H9 (cell line): ENCODE measurements around the gene MPG. TPM values are rescaled to one million over a fixed set of nuclear protein-coding genes. Genes with fewer than 3 reads are reported as not detected.

Experiments
- DNase-seq: peaks from one replicate; pipeline ENCODE4 v3.0.0-alpha.2; 2017
- H2AFZ ChIP-seq: one replicate; pipeline ENCODE4 v1.6.1; 2013; ENCODE audit warnings: mild to moderate bottlenecking, low read length, control low read depth, moderate library complexity
- H2AK5ac ChIP-seq: 2 replicates; pipeline ENCODE4 v1.6.1; 2013; ENCODE audit warnings: low read length, control low read depth, mixed read lengths; ENCODE audit not compliant: insufficient read length
- H2BK120ac ChIP-seq: one replicate; pipeline ENCODE4 v1.6.1; 2013; ENCODE audit warnings: low read depth, mild to moderate bottlenecking, low read length, control low read depth, inconsistent platforms; ENCODE audit not compliant: poor library complexity, severe bottlenecking
- H2BK12ac ChIP-seq: 2 replicates; pipeline ENCODE4 v1.6.1; 2013; ENCODE audit warnings: low read length, control low read depth, mixed read lengths, low read depth; ENCODE audit not compliant: insufficient read length
- H2BK15ac ChIP-seq: 2 replicates; pipeline ENCODE4 v1.6.1; 2013; ENCODE audit warnings: low read depth, low read length, control low read depth
- H2BK20ac ChIP-seq: one replicate; pipeline ENCODE4 v1.6.1; 2013; ENCODE audit warnings: low read depth, mild to moderate bottlenecking, low read length, control low read depth, inconsistent platforms; ENCODE audit not compliant: poor library complexity, severe bottlenecking
- H2BK5ac ChIP-seq: 2 replicates; pipeline ENCODE4 v1.6.1; 2013; ENCODE audit warnings: low read length, control low read depth, mixed read lengths; ENCODE audit not compliant: insufficient read length
- H3K14ac ChIP-seq: 2 replicates; pipeline ENCODE4 v1.6.1; 2013; ENCODE audit warnings: low read length, control low read depth; ENCODE audit not compliant: insufficient read depth
- H3K18ac ChIP-seq: 2 replicates; pipeline ENCODE4 v1.6.1; 2013; ENCODE audit warnings: low read depth, mild to moderate bottlenecking, mixed read lengths, low read length, control low read depth; ENCODE audit not compliant: insufficient read length
- H3K23ac ChIP-seq: 2 replicates; pipeline ENCODE4 v1.6.1; 2013; ENCODE audit warnings: low read length, control low read depth, mixed read lengths, low read depth; ENCODE audit not compliant: insufficient read length
- H3K23me2 ChIP-seq: 2 replicates; pipeline ENCODE4 v1.6.1; 2013; ENCODE audit warnings: low read depth, mild to moderate bottlenecking, mixed read lengths, low read length, control low read depth; ENCODE audit not compliant: insufficient read length, poor library complexity, severe bottlenecking
- H3K27ac ChIP-seq: 2 replicates; pipeline ENCODE4 v1.5.1; 2013; ENCODE audit warnings: low read length, control low read depth, mixed read lengths, low read depth; ENCODE audit not compliant: insufficient read length
- H3K27me3 ChIP-seq: 2 replicates; pipeline ENCODE4 v1.6.1; 2013; ENCODE audit warnings: low read length, control low read depth, inconsistent platforms; ENCODE audit not compliant: insufficient read depth
- H3K4ac ChIP-seq: 2 replicates; pipeline ENCODE4 v1.6.1; 2013; ENCODE audit warnings: low read depth, mild to moderate bottlenecking, control low read depth, inconsistent platforms, low read length, moderate library complexity
- H3K4me1 ChIP-seq: 2 replicates; pipeline ENCODE4 v1.6.1; 2013; ENCODE audit warnings: low read length, control low read depth, inconsistent platforms; ENCODE audit not compliant: insufficient read depth
- H3K4me2 ChIP-seq: 2 replicates; pipeline ENCODE4 v1.6.1; 2013; ENCODE audit warnings: low read length, control low read depth, mixed read lengths; ENCODE audit not compliant: insufficient read length, insufficient read depth
- H3K56ac ChIP-seq: 2 replicates; pipeline ENCODE4 v1.6.1; 2013; ENCODE audit warnings: low read depth, mild to moderate bottlenecking, mixed read lengths, low read length, control low read depth; ENCODE audit not compliant: insufficient read length
- H3K79me1 ChIP-seq: 2 replicates; pipeline ENCODE4 v1.6.1; 2013; ENCODE audit warnings: low read depth, mild to moderate bottlenecking, moderate library complexity, low read length, control low read depth, inconsistent platforms; ENCODE audit not compliant: insufficient read depth, poor library complexity, severe bottlenecking
- H3K79me2 ChIP-seq: 2 replicates; pipeline ENCODE4 v1.6.1; 2013; ENCODE audit warnings: low read length, control low read depth, inconsistent platforms; ENCODE audit not compliant: insufficient read depth
- H3K9ac ChIP-seq: 2 replicates; pipeline ENCODE4 v1.6.1; 2013; ENCODE audit warnings: low read length, control low read depth, mixed read lengths; ENCODE audit not compliant: insufficient read length; ENCODE audit errors: extremely low read depth
- H3K9me3 ChIP-seq: one replicate; pipeline ENCODE4 v1.6.1; 2013; ENCODE audit warnings: low read depth, low read length, inconsistent platforms; ENCODE audit not compliant: control insufficient read depth
- H3T11ph ChIP-seq: one replicate; pipeline ENCODE4 v1.6.1; 2013; ENCODE audit warnings: mild to moderate bottlenecking, low read length, control low read depth, inconsistent platforms
- H4K20me1 ChIP-seq: one replicate; pipeline ENCODE4 v1.6.1; 2013; ENCODE audit not compliant: control insufficient read depth, insufficient read length, insufficient read depth
- H4K5ac ChIP-seq: 2 replicates; pipeline ENCODE4 v1.6.1; 2013; ENCODE audit warnings: low read depth, mild to moderate bottlenecking, mixed read lengths, low read length, control low read depth; ENCODE audit not compliant: insufficient read length
- H4K8ac ChIP-seq: replicated peaks from 2 replicates; pipeline ENCODE4 v1.6.1; 2013; ENCODE audit warnings: low read length, control low read depth, mixed read lengths, low read depth; ENCODE audit not compliant: insufficient read length
- H4K91ac ChIP-seq: 2 replicates; pipeline ENCODE4 v1.6.1; 2013; ENCODE audit warnings: low read depth, mild to moderate bottlenecking, moderate library complexity, mixed read lengths, low read length, control low read depth; ENCODE audit not compliant: insufficient read length
- H3K27ac Mint-ChIP-seq, 3 experiments: 2 replicates in 2 of 3; 3 replicates in 1 of 3; pipeline ENCODE4 v1.8.0; 2020 to 2021; ENCODE audit warnings: mixed read lengths in 3 of 3, mild to moderate bottlenecking in 1 of 3, moderate library complexity in 1 of 3
- H3K27me3 Mint-ChIP-seq: 2 replicates; pipeline ENCODE4 v1.8.0; 2021; ENCODE audit warnings: low read depth, mild to moderate bottlenecking, moderate library complexity, mixed read lengths
- H3K36me3 Mint-ChIP-seq, 3 experiments: 2 replicates in 2 of 3; 3 replicates in 1 of 3; pipeline ENCODE4 v1.8.0; 2020 to 2021; ENCODE audit warnings: low read depth in 3 of 3, mixed read lengths in 3 of 3; ENCODE audit not compliant: insufficient read depth in 1 of 3
- H3K4me1 Mint-ChIP-seq, 2 experiments: 2 replicates each; pipeline ENCODE4 v1.8.0; 2020; ENCODE audit warnings: mixed read lengths in 2 of 2
- H3K4me3 Mint-ChIP-seq, 2 experiments: 2 replicates in 1 of 2; 3 replicates in 1 of 2; pipeline ENCODE4 v1.8.0; 2020 to 2021; ENCODE audit warnings: mild to moderate bottlenecking in 2 of 2, mixed read lengths in 2 of 2, moderate library complexity in 1 of 2
- H3K9me3 Mint-ChIP-seq, 2 experiments: 2 replicates in 1 of 2; 3 replicates in 1 of 2; pipeline ENCODE4 v1.8.0; 2020; ENCODE audit warnings: mild to moderate bottlenecking in 2 of 2, mixed read lengths in 2 of 2, moderate library complexity in 1 of 2
- CTCF ChIP-seq: fragments of 200-600 bp; sonication (generic); conservative IDR thresholded peaks from 3 replicates; pipeline ENCODE4 v1.8.0; 2021; ENCODE audit warnings: antibody characterized with exemption, mild to moderate bottlenecking
- WGBS: extraction: QIAGEN DNeasy Blood & Tissue Kit; methylation state at CpG from one replicate; pipeline ENCODE4 v1.1.7; 2013; ENCODE audit warnings: missing lambda C conversion rate, low lambda C conversion rate, mixed read lengths; ENCODE audit not compliant: insufficient read length; ENCODE audit errors: extremely low coverage; 5-methylcytosine and 5-hydroxymethylcytosine counted together
- total RNA-seq: library from RNA; stranded (reverse); gene quantifications from 2 replicates; pipeline ENCODE4 v1.2.1, GENCODE V29; 2021

Gene MPG
- total RNA-seq, 1 experiment from 2014 or later = 39.1 TPM

- no CpG with 5 or more reads among the region's 11 CpGs for WGBS
- H3K4me2 ChIP-seq = no peak overlapping the region
- no peak overlapping the region for H3K18ac ChIP-seq
- H4K5ac ChIP-seq = no peak overlapping the region
- H3K4me3 Mint-ChIP-seq = no peak overlapping the region; a peak in 1 of 5 replicates
- no peak overlapping the region for H4K8ac ChIP-seq
- H3K9ac ChIP-seq = no peak overlapping the region
- H2AFZ ChIP-seq = no peak overlapping the region
- no peak overlapping the region for H3K23ac ChIP-seq
- no peak overlapping the region for H3K27ac Mint-ChIP-seq
- no peaks in the 10 kb centered on the region for H3K9me3 Mint-ChIP-seq
- no peak overlapping the region for H2BK120ac ChIP-seq
- H2AK5ac ChIP-seq = no peak overlapping the region
- H3K27me3 ChIP-seq = no peaks in the 10 kb centered on the region
- H2BK12ac ChIP-seq = no peak overlapping the region
- no peak overlapping the region for H2BK15ac ChIP-seq
- H3K23me2 ChIP-seq = no peaks in the 10 kb centered on the region
- DNase-seq = no peak
- H4K20me1 ChIP-seq = no peaks in the 10 kb centered on the region
- H3K4ac ChIP-seq = no peak overlapping the region
- no peaks in the 10 kb centered on the region for H3K79me2 ChIP-seq
- H2BK20ac ChIP-seq = no peak overlapping the region
- no peak overlapping the region for H2BK5ac ChIP-seq
- H3K4me1 Mint-ChIP-seq = no peaks in the 10 kb centered on the region
- no peak for TF ChIP-seq CTCF
- no peaks in the 10 kb centered on the region for H3K9me3 ChIP-seq
- no peak overlapping the region for H3K27ac ChIP-seq
- H3K4me1 ChIP-seq = no peaks in the 10 kb centered on the region
- H3K56ac ChIP-seq = no peak overlapping the region
- H4K91ac ChIP-seq = no peak overlapping the region
- peaks cover 1% of the 10 kb centered on the region; the same call in 1 of the 2 replicates for H3K27me3 Mint-ChIP-seq
- H3K14ac ChIP-seq = no peak overlapping the region
- peaks cover 26 to 71% (median 67%) of the 10 kb centered on the region in 3 experiments; a peak in 6 of 7 replicates for H3K36me3 Mint-ChIP-seq
- H3K79me1 ChIP-seq = no peaks in the 10 kb centered on the region
- no peak overlapping the region for H3T11ph ChIP-seq
Observed at GRCh38 chr16:60166-60565, 17.9 kb upstream of the MPG start.
